ENCODE measurements around the gene GDF10. TPM values are rescaled to one million over a fixed set of nuclear protein-coding genes. Genes with fewer than 3 reads are reported as not detected.

GDF10 gene
- total and polyA plus RNA-seq, 2 of the 13 experiments (the other 11 are each of a cell fraction or from before 2014, with no cell fraction given): 0.03 TPM; not detected in 1

- no peak for TF ChIP-seq ZNF772 (CRISPR knock-in tag; IDR thresholded peaks at IDR 0.05)
- no peak for TF ChIP-seq ZZZ3 (CRISPR knock-in tag; IDR thresholded peaks at IDR 0.05; ENCODE audit: borderline replicate concordance)
- no peak for TF ChIP-seq U2AF1 (optimal IDR thresholded peaks at IDR 0.05; ENCODE audit: low read depth, low read length)
- TF ChIP-seq SNRNP70 (IDR thresholded peaks at IDR 0.05; ENCODE audit: low read depth, low read length): no peak
- no peak for TF ChIP-seq HOXA9 (CRISPR knock-in tag; IDR thresholded peaks at IDR 0.05; ENCODE audit: borderline replicate concordance)
Observed at GRCh38 chr10:47321521-47322195, 21.7 kb downstream of the GDF10 start (continued).

- H3K4me2 ChIP-seq (ENCODE audit: low read depth, low read length): no peak within 1 kb of the TSS
Observed at GRCh38 chr10:47322300-47323061, 22.5 kb downstream of the GDF10 start, which contains the start of gene GDF2. Gene GDF2, plus strand, starts transcription at chr10:47322454. Its CDS starts 215 bp downstream, at chr10:47322669.

More at GRCh38 chr10:47322300-47323061, 22.5 kb downstream of the GDF10 start, which contains the start of gene GDF2:
- FAIRE-seq (no peak), ATAC-seq (no peak), DNase-seq (ENCODE audit: low spot score) (no peak)
- Histone ChIP-seq H3K4me1 (ENCODE audit: insufficient read depth, low read length) (no peaks in the 10 kb centered on the region), H4K20me1 (ENCODE audit: insufficient read depth, low read length) (no peaks in the 10 kb centered on the region), H3K27ac (ENCODE audit: extremely low read length, insufficient read depth, low read length) (no peak within 1 kb of the TSS), H3K79me2 (ENCODE audit: insufficient read depth, low read length) (no peaks in the 10 kb centered on the region), H3K27me3 (ENCODE audit: control insufficient read depth in 1 of 2, insufficient read depth in 2 of 2, low read length in 2 of 2) (peaks cover 0 to 8% of the 10 kb centered on the region in 2 experiments; a peak in 3 of 5 replicates), H3K9ac (ENCODE audit: insufficient read depth, low read depth, low read length) (no peak within 1 kb of the TSS), H2AFZ (ENCODE audit: low read length) (no peak within 1 kb of the TSS), H3K36me3 (replicated peaks in 1 of 2; ENCODE audit: control insufficient read depth in 1 of 2, insufficient read depth in 2 of 2, low read length in 2 of 2) (no peaks in the 10 kb centered on the region), H3K9me3 (ENCODE audit: low read length) (no peaks in the 10 kb centered on the region), H3K4me3 (replicated peaks in 1 of 3; ENCODE audit: insufficient read depth in 1 of 3, low read depth in 2 of 3, low read length in 3 of 3) (no peak within 1 kb of the TSS)
- intact Hi-C loops (cut with micrococcal nuclease; ENCODE audit: unreplicated experiment): no loop called here
- POLR2A ChIA-PET: no interaction called here
- in situ Hi-C loops (cut with HindIII; ENCODE audit: extremely low pct_ligation_motif_present, low pct_unique_long_range_greater_than_20kb): no loop called here
- no TSS peak for BruUV-seq (replicated peaks)
- CTCF ChIA-PET (ENCODE audit: low intra/inter-chr PET ratio, low total read pairs): no interaction called here
- TF ChIP-seq CBX1 (IDR thresholded peaks at IDR 0.05; ENCODE audit: low read depth) (no peak), ZBTB43 (CRISPR knock-in tag; conservative IDR thresholded peaks at IDR 0.05) (no peak), JUND (CRISPR knock-in tag; IDR thresholded peaks at IDR 0.05) (no peak), ZNF546 (CRISPR knock-in tag; conservative IDR thresholded peaks at IDR 0.05) (no peak), ZNF674 (CRISPR knock-in tag; IDR thresholded peaks at IDR 0.05; ENCODE audit: low read depth) (no peak), ZNF10 (CRISPR knock-in tag; IDR thresholded peaks at IDR 0.05; ENCODE audit: borderline replicate concordance, low read depth) (no peak), ARNTL (CRISPR knock-in tag; IDR thresholded peaks at IDR 0.05) (no peak), ZNF20 (CRISPR knock-in tag; IDR thresholded peaks at IDR 0.05) (no peak)
- 55% methylated on average over 13 of the region's 35 CpGs for WGBS (ENCODE audit: low lambda C conversion rate)

Measured in HepG2 (cell line).